ENCODE data around the gene C11orf24. TPM values are rescaled to one million over a fixed set of nuclear protein-coding genes. Genes with fewer than 3 reads are reported as not detected.

Gene C11orf24
- total RNA-seq, 2 experiments from 2014 or later: 8.0 to 8.5 TPM

DNA sequence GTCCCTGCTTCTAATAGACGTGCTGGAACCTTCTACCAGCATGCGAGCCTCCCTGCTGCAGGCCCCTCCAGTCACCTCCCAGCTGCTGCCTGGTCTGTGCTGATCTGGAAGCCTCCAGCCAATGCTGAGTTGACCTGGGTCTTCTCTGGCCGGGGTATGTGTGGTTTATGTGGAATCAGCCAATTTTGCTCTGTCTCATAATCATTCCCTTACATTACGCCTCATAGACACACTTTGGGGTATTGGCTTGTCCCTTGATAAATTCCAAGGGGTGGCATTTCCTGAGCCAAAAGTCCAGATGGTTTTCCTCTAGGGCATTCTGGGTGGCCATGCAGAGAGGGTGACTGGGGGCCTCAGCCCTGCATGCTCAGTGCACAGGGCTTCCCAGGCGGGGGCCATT, 50.4 kb downstream of the C11orf24 start:
- H3K27ac Mint-ChIP-seq: no peak overlapping the region
- H3K27ac ChIP-seq (ENCODE audit: low read depth in 1 of 2, low read length in 2 of 2): no peak overlapping the region
- H3K4me1 ChIP-seq (ENCODE audit: insufficient read depth, low read length): no peaks in the 10 kb centered on the region
- ATAC-seq (ENCODE audit: poor library complexity) (no peak), DNase-seq (no peak)
- H3K36me3 ChIP-seq (ENCODE audit: insufficient read depth, low read length): no peaks in the 10 kb centered on the region
- intact Hi-C loops (cut with DNase I, micrococcal nuclease): no loop called here
- TF ChIP-seq, protein P1, sequence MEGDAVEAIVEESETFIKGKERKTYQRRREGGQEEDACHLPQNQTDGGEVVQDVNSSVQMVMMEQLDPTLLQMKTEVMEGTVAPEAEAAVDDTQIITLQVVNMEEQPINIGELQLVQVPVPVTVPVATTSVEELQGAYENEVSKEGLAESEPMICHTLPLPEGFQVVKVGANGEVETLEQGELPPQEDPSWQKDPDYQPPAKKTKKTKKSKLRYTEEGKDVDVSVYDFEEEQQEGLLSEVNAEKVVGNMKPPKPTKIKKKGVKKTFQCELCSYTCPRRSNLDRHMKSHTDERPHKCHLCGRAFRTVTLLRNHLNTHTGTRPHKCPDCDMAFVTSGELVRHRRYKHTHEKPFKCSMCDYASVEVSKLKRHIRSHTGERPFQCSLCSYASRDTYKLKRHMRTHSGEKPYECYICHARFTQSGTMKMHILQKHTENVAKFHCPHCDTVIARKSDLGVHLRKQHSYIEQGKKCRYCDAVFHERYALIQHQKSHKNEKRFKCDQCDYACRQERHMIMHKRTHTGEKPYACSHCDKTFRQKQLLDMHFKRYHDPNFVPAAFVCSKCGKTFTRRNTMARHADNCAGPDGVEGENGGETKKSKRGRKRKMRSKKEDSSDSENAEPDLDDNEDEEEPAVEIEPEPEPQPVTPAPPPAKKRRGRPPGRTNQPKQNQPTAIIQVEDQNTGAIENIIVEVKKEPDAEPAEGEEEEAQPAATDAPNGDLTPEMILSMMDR (IDR thresholded peaks at IDR 0.05): no peak
- ChIA-PET POLR2A (no interaction called here), CTCF (no interaction called here)
- no peaks in the 10 kb centered on the region for H3K4me1 Mint-ChIP-seq (ENCODE audit: low read depth)
- no peak overlapping the region for H3K4me3 Mint-ChIP-seq
- H3K36me3 Mint-ChIP-seq (ENCODE audit: low read depth): no peaks in the 10 kb centered on the region
- H3K4me3 ChIP-seq (ENCODE audit: low read length): no peak overlapping the region
- no peaks in the 10 kb centered on the region for H3K9me3 Mint-ChIP-seq
- H3K27me3 ChIP-seq (ENCODE audit: control insufficient read depth in 1 of 2, insufficient read depth in 2 of 2, low read length in 2 of 2): no peaks in the 10 kb centered on the region
- no peaks in the 10 kb centered on the region for H3K9me3 ChIP-seq (ENCODE audit: control insufficient read depth in 1 of 2, insufficient read depth in 1 of 2, low read length in 2 of 2)
- no peaks in the 10 kb centered on the region for H3K27me3 Mint-ChIP-seq

DNA sequence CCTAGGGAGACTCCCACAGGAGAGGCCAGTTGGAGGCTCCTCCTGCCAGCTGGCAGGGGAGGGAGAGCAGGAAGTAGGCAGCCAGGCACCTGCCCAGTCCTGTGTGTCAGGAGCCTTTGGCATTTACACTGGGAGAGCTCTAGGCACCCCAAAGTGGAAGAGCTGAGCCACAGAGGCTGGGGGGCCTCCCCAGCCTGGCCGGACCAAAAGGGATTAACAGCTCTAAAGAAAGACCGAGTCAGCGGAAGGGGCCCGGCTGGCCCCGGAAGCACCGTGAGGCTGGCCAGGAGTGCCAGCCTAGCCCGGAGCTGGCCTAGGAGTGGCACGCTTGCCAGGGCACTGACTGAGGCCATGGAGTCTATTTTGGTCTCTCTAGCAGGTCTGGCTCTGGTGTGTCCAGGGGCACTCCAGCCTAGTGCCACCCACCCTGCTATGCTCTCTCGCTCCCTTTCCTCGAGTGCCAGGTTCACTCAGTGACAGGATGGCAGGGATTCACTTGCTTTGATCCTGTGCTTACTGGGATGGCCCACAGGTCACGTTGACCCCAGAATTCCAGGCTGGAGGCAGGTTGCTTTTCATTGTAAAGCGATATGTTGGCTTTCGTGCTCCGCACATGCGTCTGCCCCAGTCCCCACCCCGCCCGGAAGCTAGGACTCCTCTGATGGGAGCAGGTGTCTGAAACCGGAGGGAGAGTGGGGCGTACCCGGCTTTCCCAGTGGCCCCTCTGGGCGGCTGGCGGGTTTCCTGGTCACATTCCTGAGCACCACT, 55.4 kb downstream of the C11orf24 start:
- ChIA-PET CTCF (no interaction called here), POLR2A (no interaction called here)
- Histone ChIP-seq H3K9me3 (ENCODE audit: control insufficient read depth in 1 of 2, insufficient read depth in 1 of 2, low read length in 2 of 2) (no peaks in the 10 kb centered on the region), H3K27me3 (ENCODE audit: control insufficient read depth in 1 of 2, insufficient read depth in 2 of 2, low read length in 2 of 2) (no peaks in the 10 kb centered on the region), H3K4me1 (ENCODE audit: insufficient read depth, low read length) (peaks cover 17% of the 10 kb centered on the region), H3K27ac (ENCODE audit: low read depth in 1 of 2, low read length in 2 of 2) (no peak overlapping the region), H3K36me3 (ENCODE audit: insufficient read depth, low read length) (no peaks in the 10 kb centered on the region), H3K4me3 (ENCODE audit: low read length) (no peak overlapping the region)
- Mint-ChIP-seq H3K27me3 (peaks cover 13% of the 10 kb centered on the region), H3K36me3 (ENCODE audit: low read depth) (peaks cover 27% of the 10 kb centered on the region), H3K4me1 (ENCODE audit: low read depth) (peaks cover 25% of the 10 kb centered on the region), H3K27ac (peak overlapping the region; percentile 53), H3K4me3 (peak overlapping the region; percentile 91), H3K9me3 (no peaks in the 10 kb centered on the region)
- intact Hi-C loops (cut with DNase I, micrococcal nuclease): no loop called here
- ATAC-seq (ENCODE audit: poor library complexity): no peak
- no peak for DNase-seq
- TF ChIP-seq, protein P1 (IDR thresholded peaks at IDR 0.05): no peak

DNA sequence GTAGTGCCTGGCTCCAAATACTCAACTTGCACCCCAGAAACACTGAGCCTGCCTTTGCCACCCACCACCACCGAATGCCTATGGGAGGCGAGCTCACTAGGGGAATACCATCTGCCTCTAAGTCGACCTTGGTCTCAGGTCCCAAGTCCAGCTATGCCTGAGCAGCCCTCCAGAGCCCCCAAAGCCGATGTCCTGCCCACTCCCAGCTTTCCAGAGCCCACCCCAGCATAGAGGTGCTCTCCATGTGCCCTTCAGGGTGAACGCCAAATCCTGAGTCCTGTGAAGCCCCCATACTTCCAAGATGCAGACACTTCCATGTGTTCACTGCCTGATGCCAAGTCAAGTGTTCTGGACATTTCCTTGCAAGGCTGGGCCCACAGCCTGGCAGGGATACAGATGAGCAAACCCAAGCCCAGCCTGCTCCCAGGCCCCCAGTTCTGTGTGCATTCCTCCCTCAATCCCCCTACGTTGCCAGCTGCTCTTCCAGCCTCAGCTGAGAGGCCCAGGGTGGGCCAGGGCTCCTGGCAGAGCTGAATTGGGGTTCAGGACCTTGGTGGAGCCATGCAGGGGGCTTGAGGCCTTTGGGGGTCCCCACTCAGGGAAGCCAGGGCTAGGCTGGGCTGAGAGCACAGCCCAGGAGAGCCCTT, 56.1 kb downstream of the C11orf24 start:
- ATAC-seq (ENCODE audit: poor library complexity) (no peak), DNase-seq (no peak)
- peak overlapping the region; percentile 91 for H3K4me3 Mint-ChIP-seq
- TF ChIP-seq, protein P1 (IDR thresholded peaks at IDR 0.05): no peak
- H3K27me3 Mint-ChIP-seq: peaks cover 13% of the 10 kb centered on the region
- Histone ChIP-seq H3K36me3 (ENCODE audit: insufficient read depth, low read length) (no peaks in the 10 kb centered on the region), H3K4me1 (ENCODE audit: insufficient read depth, low read length) (peaks cover 24% of the 10 kb centered on the region), H3K27me3 (ENCODE audit: control insufficient read depth in 1 of 2, insufficient read depth in 2 of 2, low read length in 2 of 2) (no peaks in the 10 kb centered on the region), H3K4me3 (ENCODE audit: low read length) (no peak overlapping the region), H3K9me3 (ENCODE audit: control insufficient read depth in 1 of 2, insufficient read depth in 1 of 2, low read length in 2 of 2) (no peaks in the 10 kb centered on the region), H3K27ac (ENCODE audit: low read depth in 1 of 2, low read length in 2 of 2) (no peak overlapping the region)
- no peaks in the 10 kb centered on the region for H3K9me3 Mint-ChIP-seq
- peak overlapping the region; percentile 90 for H3K27ac Mint-ChIP-seq
- POLR2A ChIA-PET: interaction anchor here (0.7 kb wide), 1 partner anchor 234 kb away, joined by 3 read pairs; no protein-coding TSS in a partner anchor
- H3K36me3 Mint-ChIP-seq (ENCODE audit: low read depth): peaks cover 29% of the 10 kb centered on the region
- intact Hi-C loops (cut with DNase I, micrococcal nuclease): no loop called here
- H3K4me1 Mint-ChIP-seq (ENCODE audit: low read depth): peaks cover 32% of the 10 kb centered on the region
- CTCF ChIA-PET: interaction anchor here (1.2 kb wide), 1 partner anchor 9 kb away, joined by 3 read pairs; no protein-coding TSS in a partner anchor
